Small intestine (tissue), 7 donors: ENCODE measurements around the gene MAPKAPK3. TPM values are rescaled to one million over a fixed set of nuclear protein-coding genes. Genes with fewer than 3 reads are reported as not detected.

ENCODE experiments used
- DNase-seq, 2 donors: peaks; one replicate each; pipeline versions ENCODE4 v3.0.0 to v3.0.0-alpha.2; 2013
- FAIRE-seq: peaks from 2 replicates; lab custom pipeline; 2012; peaks lifted over from hg19 to GRCh38; lab: Jason Lieb, UNC
- H3K27ac ChIP-seq, 3 donors: one replicate each; pipeline ENCODE4 v1.5.1; 2013; ENCODE audit warnings: low read length in 2 of 3, mild to moderate bottlenecking in 2 of 3, control low read depth in 1 of 3, inconsistent platforms in 1 of 3, low read depth in 1 of 3, moderate library complexity in 1 of 3
- H3K27me3 ChIP-seq, 3 donors: one replicate each; pipeline ENCODE4 v1.6.1; 2013; ENCODE audit warnings: low read length in 3 of 3, inconsistent platforms in 1 of 3; ENCODE audit not compliant: control insufficient read depth in 3 of 3, insufficient read depth in 3 of 3
- H3K36me3 ChIP-seq, 3 donors: one replicate each; pipeline ENCODE4 v1.6.1; 2013; ENCODE audit warnings: low read length in 3 of 3, inconsistent platforms in 1 of 3, low read depth in 1 of 3, mild to moderate bottlenecking in 1 of 3, moderate library complexity in 1 of 3; ENCODE audit not compliant: control insufficient read depth in 3 of 3, insufficient read depth in 2 of 3
- H3K4me1 ChIP-seq, 3 donors: one replicate each; pipeline ENCODE4 v1.6.1; 2013; ENCODE audit warnings: low read length in 2 of 3, inconsistent platforms in 1 of 3, low read depth in 1 of 3, mild to moderate bottlenecking in 1 of 3, moderate library complexity in 1 of 3; ENCODE audit not compliant: control insufficient read depth in 3 of 3, insufficient read depth in 2 of 3
- H3K4me3 ChIP-seq, 3 donors: one replicate each; pipeline ENCODE4 v1.5.1; 2013; ENCODE audit warnings: low read length in 3 of 3, control low read depth in 1 of 3, inconsistent platforms in 1 of 3, low read depth in 1 of 3, mild to moderate bottlenecking in 1 of 3, moderate library complexity in 1 of 3
- H3K9me3 ChIP-seq, 2 donors: one replicate each; pipeline ENCODE4 v1.6.1; 2013; ENCODE audit warnings: low read depth in 1 of 2, low read length in 1 of 2; ENCODE audit not compliant: control insufficient read depth in 2 of 2, insufficient read depth in 1 of 2
- whole genome bisulfite sequencing, 3 donors: extraction: QIAGEN DNeasy Blood & Tissue Kit; methylation state at CpG; one replicate each; pipeline ENCODE4 v1.1.7; 2013; 5-methylcytosine and 5-hydroxymethylcytosine counted together
- polyA plus RNA-seq, 4 donors: library from polyadenylated mRNA; stranded (reverse) in 3 of 4; unstranded in 1 of 4; fragments of 200-250 nt in 3 of 4; fragments of 120-200 nt in 1 of 4; gene quantifications; one replicate each; pipeline versions ENCODE4 v1.2.1 to v1.2.3, GENCODE V29; 2013
- donor health status: healthy with polysubstance abuse.
- donor health status: control.
- donor health status: control.
- donor health status: Bipolar disorder and iron deficiency.
- donor health status: healthy.

MAPKAPK3 gene
- polyA plus RNA-seq, 4 donors, result 28.2 to 83.4 (median 31.5) TPM

GRCh38 chr3:50653937-50654595 lies 37.1 kb downstream of the MAPKAPK3 start:
- no peak overlapping the region for H3K27ac ChIP-seq
- WGBS, 3 donors, result 54 to 64% (median 61%) methylated on average over 3 of the region's 3 CpGs
- no peaks in the 10 kb centered on the region for H3K9me3 ChIP-seq

GRCh38 chr3:50655009-50655830 lies 38.3 kb downstream of the MAPKAPK3 start:
- no peak for FAIRE-seq
- H3K27ac ChIP-seq, result no peak overlapping the region
- 23 to 32% (median 27%) methylated on average over 3 of the region's 3 CpGs for WGBS, 3 donors
- DNase-seq, result no peak
- H3K27me3 ChIP-seq, result no peaks in the 10 kb centered on the region
- no peak overlapping the region for H3K4me3 ChIP-seq
- H3K36me3 ChIP-seq, result peaks cover 0 to 7% (median 0%) of the 10 kb centered on the region in 3 donors
- no peaks in the 10 kb centered on the region for H3K4me1 ChIP-seq
- H3K9me3 ChIP-seq, result no peaks in the 10 kb centered on the region

More at GRCh38 chr3:50653937-50654595, 37.1 kb downstream of the MAPKAPK3 start:
- FAIRE-seq (no peak), DNase-seq (no peak)
- H3K27me3 ChIP-seq, result no peaks in the 10 kb centered on the region
- no peaks in the 10 kb centered on the region for H3K4me1 ChIP-seq
- no peak overlapping the region for H3K4me3 ChIP-seq
- peaks cover 0 to 17% (median 0%) of the 10 kb centered on the region in 3 donors for H3K36me3 ChIP-seq

GRCh38 chr3:50656417-50657195 lies 39.7 kb downstream of the MAPKAPK3 start:
- no peak overlapping the region for H3K27ac ChIP-seq
- H3K36me3 ChIP-seq, result no peaks in the 10 kb centered on the region
- 41 to 55% (median 54%) methylated on average over 8 of the region's 8 CpGs for WGBS, 3 donors
- H3K27me3 ChIP-seq, result no peaks in the 10 kb centered on the region
- DNase-seq (no peak), FAIRE-seq (no peak)
- H3K9me3 ChIP-seq, result no peaks in the 10 kb centered on the region
- no peaks in the 10 kb centered on the region for H3K4me1 ChIP-seq
- no peak overlapping the region for H3K4me3 ChIP-seq

GRCh38 chr3:50657407-50657806 lies 40.5 kb downstream of the MAPKAPK3 start:
- no peaks in the 10 kb centered on the region for H3K9me3 ChIP-seq
- 85 to 97% (median 95%) methylated on average over 5 of the region's 5 CpGs for WGBS, 3 donors
- no peak overlapping the region for H3K4me3 ChIP-seq
- no peak for FAIRE-seq
- no peaks in the 10 kb centered on the region for H3K4me1 ChIP-seq
- H3K27ac ChIP-seq, result no peak overlapping the region
- no peak for DNase-seq
- H3K27me3 ChIP-seq, result no peaks in the 10 kb centered on the region
- H3K36me3 ChIP-seq, result no peaks in the 10 kb centered on the region

GRCh38 chr3:50657816-50658215 lies 40.9 kb downstream of the MAPKAPK3 start:
- DNase-seq (no peak), FAIRE-seq (no peak)
- Histone ChIP-seq H3K9me3 (no peaks in the 10 kb centered on the region), H3K27ac (no peak overlapping the region), H3K36me3 (no peaks in the 10 kb centered on the region), H3K4me3 (no peak overlapping the region), H3K27me3 (no peaks in the 10 kb centered on the region), H3K4me1 (no peaks in the 10 kb centered on the region)
- WGBS, 3 donors, result 90 to 94% (median 91%) methylated on average over 3 of the region's 3 CpGs

- DNase-seq, result no peak
- no peak for FAIRE-seq
- no peaks in the 10 kb centered on the region for H3K27me3 ChIP-seq
- H3K4me3 ChIP-seq, result no peak overlapping the region
- H3K36me3 ChIP-seq, result no peaks in the 10 kb centered on the region
- no peaks in the 10 kb centered on the region for H3K4me1 ChIP-seq
- no peaks in the 10 kb centered on the region for H3K9me3 ChIP-seq
- 89 to 94% (median 94%) methylated on average over 6 of the region's 6 CpGs for WGBS, 3 donors
- no peak overlapping the region for H3K27ac ChIP-seq
These were observed 41.5 kb downstream of the MAPKAPK3 start for GRCh38 chr3:50658416-50658815.

GRCh38 chr3:50658831-50659230 lies 41.9 kb downstream of the MAPKAPK3 start:
- no peak for FAIRE-seq
- no peaks in the 10 kb centered on the region for H3K27me3 ChIP-seq
- no peaks in the 10 kb centered on the region for H3K9me3 ChIP-seq
- H3K4me3 ChIP-seq, result no peak overlapping the region
- DNase-seq, result no peak
- WGBS, 3 donors, result 74 to 94% (median 92%) methylated on average over 3 of the region's 3 CpGs
- H3K27ac ChIP-seq, result no peak overlapping the region
- no peaks in the 10 kb centered on the region for H3K36me3 ChIP-seq
- H3K4me1 ChIP-seq, result no peaks in the 10 kb centered on the region

GRCh38 chr3:50660386-50660785 lies 43.4 kb downstream of the MAPKAPK3 start:
- WGBS, 3 donors, result 89 to 93% (median 92%) methylated on average over 10 of the region's 10 CpGs
- H3K36me3 ChIP-seq, result no peaks in the 10 kb centered on the region
- no peak for DNase-seq
- H3K4me1 ChIP-seq, result no peaks in the 10 kb centered on the region
- no peak overlapping the region for H3K27ac ChIP-seq
- FAIRE-seq, result no peak
- no peaks in the 10 kb centered on the region for H3K9me3 ChIP-seq
- H3K27me3 ChIP-seq, result no peaks in the 10 kb centered on the region
- H3K4me3 ChIP-seq, result no peak overlapping the region
